Retinal pigment epithelial cell (primary cell): ENCODE results near the gene FGFR2.
A peak's percentile ranks its signal among the peaks of the same experiment; 100 is the strongest.

ENCODE experiments used
- DNase-seq: peaks from one replicate; pipeline ENCODE4 v3.0.0-alpha.2; 2010; ENCODE audit warnings: low read depth
- H3K4me3 ChIP-seq: 2 replicates; pipeline ENCODE4 v1.5.1; 2011; ENCODE audit warnings: mild to moderate bottlenecking, low read length, control low read depth, moderate library complexity
- CTCF ChIP-seq: conservative IDR thresholded peaks from 2 replicates; pipeline ENCODE4 v1.5.1; 2011; ENCODE audit warnings: low read depth, low read length, control low read depth, inconsistent platforms

The FGFR2 gene

GRCh38 chr10:121553511-121554264 is 44.6 kb downstream of the FGFR2 start:
- H3K4me3 ChIP-seq = no peak overlapping the region
- peak; percentile 34 for DNase-seq
- TF ChIP-seq CTCF = no peak

- TF ChIP-seq CTCF = no peak
- no peak for DNase-seq
- H3K4me3 ChIP-seq = no peak overlapping the region
Observed at GRCh38 chr10:121552746-121553145, 45.5 kb downstream of the FGFR2 start.

- no peak for TF ChIP-seq CTCF
- no peak for DNase-seq
Observed at GRCh38 chr10:121551210-121551885, 46.9 kb downstream of the FGFR2 start.

GRCh38 chr10:121544301-121544869 is 53.9 kb downstream of the FGFR2 start:
- H3K4me3 ChIP-seq = no peak overlapping the region
- no peak for DNase-seq
- TF ChIP-seq CTCF = no peak

More at GRCh38 chr10:121551210-121551885, 46.9 kb downstream of the FGFR2 start:
- H3K4me3 ChIP-seq = no peak overlapping the region

- no peak for DNase-seq
- H3K4me3 ChIP-seq = no peak overlapping the region
- no peak for TF ChIP-seq CTCF
Observed at GRCh38 chr10:121543545-121543944, 54.7 kb downstream of the FGFR2 start.

GRCh38 chr10:121541450-121542120 is 56.7 kb downstream of the FGFR2 start:
- H3K4me3 ChIP-seq = no peak overlapping the region
- no peak for TF ChIP-seq CTCF
- no peak for DNase-seq
